Kidney epithelial cell (primary cell): ENCODE measurements around the gene APBB2. TPM values are rescaled to one million over a fixed set of nuclear protein-coding genes. Genes with fewer than 3 reads are reported as not detected.

Source experiments
- DNase-seq: peaks from one replicate; pipeline ENCODE4 v3.0.0-alpha.2; 2010; ENCODE audit warnings: low read depth
- H3K27me3 ChIP-seq: 2 replicates; pipeline ENCODE4 v1.6.0; 2011; ENCODE audit warnings: low read length; ENCODE audit not compliant: control insufficient read depth, insufficient read depth
- H3K36me3 ChIP-seq: 2 replicates; pipeline ENCODE4 v1.5.1; 2011; ENCODE audit warnings: low read length; ENCODE audit not compliant: control insufficient read depth, insufficient read depth
- H3K4me3 ChIP-seq: 2 replicates; pipeline ENCODE4 v1.5.1; 2011; ENCODE audit warnings: low read depth, mild to moderate bottlenecking, control low read depth, low read length
- total RNA-seq: library from RNA; depleted of rRNA; stranded (reverse); fragments of >200 nt; gene quantifications from 2 replicates; pipeline ENCODE4 v1.2.3, GENCODE V29; 2015
- TF ChIP-seq, protein P1 (sequence below): IDR thresholded peaks from 2 replicates; pipeline ENCODE4 v1.5.1; 2011; ENCODE audit warnings: mild to moderate bottlenecking, moderate library complexity, low read length, control low read depth, inconsistent platforms; ENCODE audit not compliant: insufficient read depth, poor library complexity, severe bottlenecking

Gene APBB2
- total RNA-seq, 1 donor from 2014 or later: 52.0 TPM

DNA sequence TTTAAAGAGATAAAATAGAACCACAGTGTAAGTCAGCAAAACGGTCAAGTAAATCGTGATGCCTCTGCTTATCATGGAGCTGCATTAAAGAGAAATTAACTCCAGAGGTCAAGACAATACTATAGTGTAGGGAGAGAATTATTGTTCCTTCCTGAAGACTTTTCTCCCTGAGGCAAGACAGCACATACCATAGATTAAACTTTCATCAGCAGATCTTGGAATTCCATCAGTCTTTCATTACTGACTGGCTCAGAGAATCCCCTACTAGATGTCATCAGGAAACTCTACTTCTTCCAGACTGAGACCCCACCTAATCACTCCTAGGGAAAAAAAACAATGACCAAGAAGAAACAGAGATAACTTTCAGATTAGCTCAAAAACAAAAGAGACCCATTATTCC lies 333.2 kb downstream of the APBB2 start:
- no peaks in the 10 kb centered on the region for H3K27me3 ChIP-seq
- no peaks in the 10 kb centered on the region for H3K36me3 ChIP-seq
- H3K4me3 ChIP-seq: no peak overlapping the region
- TF ChIP-seq, protein P1, sequence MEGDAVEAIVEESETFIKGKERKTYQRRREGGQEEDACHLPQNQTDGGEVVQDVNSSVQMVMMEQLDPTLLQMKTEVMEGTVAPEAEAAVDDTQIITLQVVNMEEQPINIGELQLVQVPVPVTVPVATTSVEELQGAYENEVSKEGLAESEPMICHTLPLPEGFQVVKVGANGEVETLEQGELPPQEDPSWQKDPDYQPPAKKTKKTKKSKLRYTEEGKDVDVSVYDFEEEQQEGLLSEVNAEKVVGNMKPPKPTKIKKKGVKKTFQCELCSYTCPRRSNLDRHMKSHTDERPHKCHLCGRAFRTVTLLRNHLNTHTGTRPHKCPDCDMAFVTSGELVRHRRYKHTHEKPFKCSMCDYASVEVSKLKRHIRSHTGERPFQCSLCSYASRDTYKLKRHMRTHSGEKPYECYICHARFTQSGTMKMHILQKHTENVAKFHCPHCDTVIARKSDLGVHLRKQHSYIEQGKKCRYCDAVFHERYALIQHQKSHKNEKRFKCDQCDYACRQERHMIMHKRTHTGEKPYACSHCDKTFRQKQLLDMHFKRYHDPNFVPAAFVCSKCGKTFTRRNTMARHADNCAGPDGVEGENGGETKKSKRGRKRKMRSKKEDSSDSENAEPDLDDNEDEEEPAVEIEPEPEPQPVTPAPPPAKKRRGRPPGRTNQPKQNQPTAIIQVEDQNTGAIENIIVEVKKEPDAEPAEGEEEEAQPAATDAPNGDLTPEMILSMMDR: no peak
- DNase-seq: no peak

DNA sequence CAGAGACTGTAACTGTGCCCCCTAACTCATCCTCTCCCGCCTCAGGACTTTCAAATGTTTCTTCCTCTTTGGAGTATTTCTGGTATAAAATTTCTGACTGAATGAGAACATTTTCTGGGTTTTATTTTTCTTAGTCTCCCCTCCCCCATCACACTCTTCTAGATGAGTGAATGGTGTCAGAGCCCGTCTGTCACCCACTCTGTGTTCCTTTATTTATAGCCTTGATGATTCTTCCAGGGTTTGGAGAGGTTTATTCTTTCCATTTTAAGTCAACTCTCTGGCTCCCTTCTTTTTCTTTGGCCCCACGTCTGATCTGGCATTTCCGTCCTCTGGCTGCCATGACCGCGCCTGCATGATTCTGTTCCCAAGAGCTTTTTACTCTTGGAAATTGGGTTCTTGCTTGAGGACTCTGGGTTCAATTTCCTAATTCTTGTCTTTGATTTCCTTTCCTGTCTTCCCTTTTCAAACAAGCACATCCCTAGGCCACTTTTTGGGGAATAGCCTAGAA lies 335.7 kb downstream of the APBB2 start:
- Histone ChIP-seq H3K27me3 (no peaks in the 10 kb centered on the region), H3K36me3 (no peaks in the 10 kb centered on the region)
- TF ChIP-seq, protein P1: no peak

DNA sequence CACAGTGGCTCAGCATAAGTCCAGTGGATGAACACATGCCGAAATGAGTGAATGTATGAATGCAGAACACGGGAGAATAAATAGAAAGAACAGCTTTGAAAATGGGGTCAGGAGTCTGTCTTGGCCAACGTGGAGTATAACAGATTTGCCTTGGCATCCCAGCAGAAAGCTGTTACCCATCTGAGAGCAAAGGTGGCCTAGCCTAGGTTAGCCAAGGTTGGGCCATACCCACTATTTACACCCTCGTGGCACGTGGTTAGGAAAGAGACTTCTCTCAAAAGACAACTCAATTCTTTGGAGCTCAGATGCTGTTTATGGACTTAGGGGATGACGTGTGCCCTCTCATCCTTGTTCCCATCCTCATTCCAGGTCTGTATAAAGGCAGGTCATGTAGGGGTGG lies 337.3 kb downstream of the APBB2 start:
- TF ChIP-seq, protein P1: no peak
- DNase-seq: no peak
- no peak overlapping the region for H3K4me3 ChIP-seq
- no peaks in the 10 kb centered on the region for H3K27me3 ChIP-seq
- no peaks in the 10 kb centered on the region for H3K36me3 ChIP-seq

More for the DNA sequence above, 335.7 kb downstream of the APBB2 start:
- no peak for DNase-seq
- no peak overlapping the region for H3K4me3 ChIP-seq

DNA sequence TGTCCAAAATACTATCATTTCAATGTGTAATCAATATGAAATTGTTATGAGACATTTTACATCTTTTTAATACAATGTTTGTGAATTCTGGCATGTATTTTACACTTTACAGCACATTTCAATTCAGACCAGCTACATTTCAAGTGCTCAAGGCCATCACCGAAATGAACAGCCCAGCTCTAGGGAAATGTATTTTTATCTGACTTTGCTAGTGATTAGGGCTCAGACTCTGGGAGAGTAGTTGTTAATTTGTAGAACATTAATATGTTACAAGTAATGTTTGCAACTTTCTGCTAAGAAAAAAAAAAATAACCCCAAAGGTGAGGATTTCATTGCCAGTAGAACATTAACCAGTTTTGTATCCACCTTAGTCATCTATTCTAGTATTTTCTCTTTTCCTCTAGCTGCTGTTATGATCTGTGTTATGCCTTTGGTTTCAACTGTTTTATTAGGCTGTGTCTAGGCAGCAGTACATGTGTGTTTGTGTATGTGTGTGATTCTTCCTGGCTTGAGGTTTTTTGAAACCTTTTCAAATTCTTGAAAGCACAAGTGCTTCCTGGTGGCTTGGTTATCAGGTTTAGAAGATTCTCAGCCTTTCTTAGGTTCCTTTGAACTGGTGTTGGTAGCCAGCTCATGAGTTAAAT lies 338.7 kb downstream of the APBB2 start:
- TF ChIP-seq, protein P1: no peak
- DNase-seq: no peak
- no peaks in the 10 kb centered on the region for H3K27me3 ChIP-seq
- H3K36me3 ChIP-seq: no peaks in the 10 kb centered on the region
- no peak overlapping the region for H3K4me3 ChIP-seq

DNA sequence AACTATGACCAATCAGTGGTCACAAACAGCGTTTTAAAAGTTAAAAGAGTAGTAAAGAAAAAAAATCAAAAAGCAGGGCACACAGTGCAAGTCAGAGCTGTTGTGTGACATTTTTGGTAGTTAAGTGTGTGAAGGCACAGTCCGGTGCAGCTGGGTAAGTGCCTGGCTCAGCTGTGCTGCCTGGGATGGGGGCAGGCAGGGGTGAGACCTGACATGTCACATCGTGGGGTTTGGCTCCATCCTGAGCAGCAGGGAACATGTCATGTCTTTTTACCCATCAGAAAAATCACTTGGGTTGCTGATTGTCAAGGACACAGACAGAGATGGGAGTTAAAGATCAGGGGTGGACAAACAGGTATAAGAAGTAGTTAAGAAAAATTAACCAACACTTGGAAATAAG lies 339.4 kb downstream of the APBB2 start:
- no peak for DNase-seq
- TF ChIP-seq, protein P1: no peak
- Histone ChIP-seq H3K27me3 (no peaks in the 10 kb centered on the region), H3K36me3 (no peaks in the 10 kb centered on the region), H3K4me3 (no peak overlapping the region)

DNA sequence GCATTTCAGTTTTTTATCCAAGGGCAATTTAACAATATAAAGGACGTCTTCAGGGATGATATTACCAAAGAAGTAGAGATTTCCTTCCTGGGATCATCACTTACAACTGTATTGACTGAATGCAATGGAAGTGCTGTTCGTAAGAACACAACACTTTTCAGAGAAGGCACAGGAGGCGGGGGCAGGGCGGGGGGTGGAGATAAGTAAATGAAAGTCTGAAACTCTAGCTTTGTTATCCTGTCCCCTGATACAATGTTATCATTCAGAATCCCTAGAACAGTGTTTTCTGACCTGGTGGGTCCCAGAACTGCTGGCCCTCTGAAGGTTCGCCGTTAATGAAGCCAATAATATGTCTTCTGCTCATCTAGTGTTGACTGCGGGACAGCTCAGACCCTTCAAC lies 340.0 kb downstream of the APBB2 start:
- TF ChIP-seq, protein P1: no peak
- Histone ChIP-seq H3K4me3 (no peak overlapping the region), H3K36me3 (no peaks in the 10 kb centered on the region), H3K27me3 (no peaks in the 10 kb centered on the region)
- no peak for DNase-seq
